IMR-90 (cell line): ENCODE data around the gene KHNYN. TPM values are rescaled to one million over a fixed set of nuclear protein-coding genes. Genes with fewer than 3 reads are reported as not detected.

ENCODE experiments used
- ATAC-seq: fragments of 200-7000 bp; cut with Tn5 transposase; 2 replicates; pipeline ENCODE4 v1.9.1; 2020; ENCODE audit warnings: low read depth, mild to moderate bottlenecking, moderate library complexity
- BruUV-seq: library from RNA; stranded (reverse); fragments of 400-500 nt; replicated peaks from 2 replicates; lab custom pipeline; 2021; lab: Mats Ljungman, UMichigan
- CTCF ChIA-PET: fragments of 300-600 bp; formaldehyde crosslinking; extraction: SDS; loops from one replicate; lab custom pipeline; 2021; ENCODE audit warnings: antibody characterized with exemption; lab: Yijun Ruan, JAX
- POLR2A ChIA-PET: fragments of 300-600 bp; sonication (Branson Sonifier 250); formaldehyde crosslinking; loops from one replicate; lab custom pipeline; 2022; ENCODE audit warnings: antibody characterized with exemption; ENCODE audit not compliant: unreplicated experiment; lab: Charles Lee
- DNase-seq: peaks from one replicate; pipeline ENCODE4 v3.0.0; 2013
- H2AFZ ChIP-seq: replicated peaks from 2 replicates; pipeline ENCODE3; 2013; ENCODE audit warnings: low read length, mild to moderate bottlenecking; ENCODE audit not compliant: poor library complexity
- H2AK5ac ChIP-seq: 2 replicates; pipeline ENCODE4 v1.6.1; 2013; ENCODE audit warnings: low read depth, low read length, inconsistent platforms
- H2AK9ac ChIP-seq: replicated peaks from 2 replicates; pipeline ENCODE3; 2013; ENCODE audit warnings: mild to moderate bottlenecking, low read depth, low read length, moderate library complexity; ENCODE audit not compliant: poor library complexity
- H2BK120ac ChIP-seq: 2 replicates; pipeline ENCODE4 v1.6.1; 2013; ENCODE audit warnings: low read depth, low read length, inconsistent platforms
- H2BK15ac ChIP-seq: 3 replicates; pipeline ENCODE4 v1.6.1; 2013; ENCODE audit warnings: low read depth, low read length, inconsistent platforms
- H2BK20ac ChIP-seq: 2 replicates; pipeline ENCODE4 v1.6.1; 2013; ENCODE audit warnings: low read depth, mild to moderate bottlenecking, inconsistent platforms, low read length, moderate library complexity
- H2BK5ac ChIP-seq: 2 replicates; pipeline ENCODE4 v1.6.1; 2013; ENCODE audit warnings: mild to moderate bottlenecking, low read depth, low read length, inconsistent platforms; ENCODE audit not compliant: poor library complexity, severe bottlenecking
- H3K14ac ChIP-seq: replicated peaks from 2 replicates; pipeline ENCODE4 v1.6.1; 2013; ENCODE audit warnings: low read depth, low read length, inconsistent platforms
- H3K18ac ChIP-seq: 2 replicates; pipeline ENCODE4 v1.6.1; 2013; ENCODE audit warnings: low read depth, low read length, control low read depth
- H3K23ac ChIP-seq: 2 replicates; pipeline ENCODE4 v1.6.1; 2013; ENCODE audit warnings: low read depth, low read length, inconsistent platforms
- H3K27ac ChIP-seq: 2 replicates; pipeline ENCODE4 v1.5.1; 2013; ENCODE audit warnings: mild to moderate bottlenecking, control low read depth, low read length; ENCODE audit not compliant: insufficient read depth
- H3K27me3 ChIP-seq: 2 replicates; pipeline ENCODE4 v1.6.1; 2013; ENCODE audit warnings: low read length; ENCODE audit not compliant: control insufficient read depth, insufficient read depth
- H3K36me3 ChIP-seq: 2 replicates; pipeline ENCODE4 v1.6.1; 2013; ENCODE audit warnings: low read length, mixed read lengths; ENCODE audit not compliant: control insufficient read depth, insufficient read depth
- H3K4ac ChIP-seq: 2 replicates; pipeline ENCODE4 v1.6.1; 2013; ENCODE audit warnings: low read depth, low read length, inconsistent platforms
- H3K4me1 ChIP-seq: 2 replicates; pipeline ENCODE4 v1.6.1; 2013; ENCODE audit warnings: low read length, mixed read lengths; ENCODE audit not compliant: control insufficient read depth, insufficient read depth
- H3K4me2 ChIP-seq: 2 replicates; pipeline ENCODE4 v1.6.1; 2013; ENCODE audit warnings: low read depth, mild to moderate bottlenecking, control low read depth, low read length, moderate library complexity
- H3K4me3 ChIP-seq: 2 replicates; pipeline ENCODE4 v1.5.1; 2013; ENCODE audit warnings: low read depth, mild to moderate bottlenecking, control low read depth, low read length, moderate library complexity; ENCODE audit not compliant: insufficient read depth
- H3K56ac ChIP-seq: 2 replicates; pipeline ENCODE4 v1.6.1; 2013; ENCODE audit warnings: low read length, inconsistent platforms; ENCODE audit not compliant: insufficient read depth; ENCODE audit errors: extremely low read depth
- H3K79me1 ChIP-seq, 2 experiments: 2 replicates each; pipeline ENCODE4 v1.6.1; 2013; ENCODE audit warnings: low read length in 2 of 2, inconsistent platforms in 1 of 2, low read depth in 1 of 2
- H3K9ac ChIP-seq: 2 replicates; pipeline ENCODE4 v1.6.1; 2013; ENCODE audit warnings: low read depth, low read length, control low read depth
- H3K9me1 ChIP-seq: 2 replicates; pipeline ENCODE4 v1.6.1; 2013; ENCODE audit warnings: low read length, inconsistent platforms; ENCODE audit not compliant: insufficient read depth
- H3K9me3 ChIP-seq: 2 replicates; pipeline ENCODE4 v1.6.1; 2013; ENCODE audit warnings: low read length; ENCODE audit not compliant: control insufficient read depth, insufficient read depth
- H4K20me1 ChIP-seq: 2 replicates; pipeline ENCODE4 v1.6.1; 2013; ENCODE audit warnings: low read length, inconsistent platforms; ENCODE audit not compliant: insufficient read depth
- H4K5ac ChIP-seq: 2 replicates; pipeline ENCODE4 v1.6.1; 2013; ENCODE audit warnings: mild to moderate bottlenecking, low read depth, low read length, control low read depth
- H4K8ac ChIP-seq, 2 experiments: 2 replicates each; pipeline ENCODE4 v1.6.1; 2013; ENCODE audit warnings: low read depth in 2 of 2, low read length in 2 of 2, control low read depth in 1 of 2, inconsistent platforms in 1 of 2
- H4K91ac ChIP-seq: 2 replicates; pipeline ENCODE4 v1.6.1; 2013; ENCODE audit warnings: low read depth, low read length, inconsistent platforms; ENCODE audit not compliant: insufficient read depth
- BHLHE40 ChIP-seq: fragments of 150-350 bp; IDR thresholded peaks from 2 replicates; pipeline ENCODE4 v1.6.1; 2016; ENCODE audit warnings: mild to moderate bottlenecking, low read depth, low read length
- CEBPB ChIP-seq: IDR thresholded peaks from 2 replicates; pipeline ENCODE4 v1.6.1; 2012; ENCODE audit warnings: low read depth, low read length, improper control_type of control experiment
- CHD1 ChIP-seq: IDR thresholded peaks from 2 replicates; pipeline ENCODE4 v1.6.1; 2012; ENCODE audit warnings: low read depth, low read length, improper control_type of control experiment
- CTCF ChIP-seq: conservative IDR thresholded peaks from 2 replicates; pipeline ENCODE4 v1.5.1; 2012; ENCODE audit warnings: mild to moderate bottlenecking, low read depth, low read length, improper control_type of control experiment
- ELK1 ChIP-seq: fragments of 150-350 bp; IDR thresholded peaks from 2 replicates; pipeline ENCODE4 v1.6.1; 2016; ENCODE audit warnings: low read depth, mild to moderate bottlenecking, low read length, moderate library complexity, borderline replicate concordance
- MAFK ChIP-seq: IDR thresholded peaks from 2 replicates; pipeline ENCODE4 v1.6.1; 2012; ENCODE audit warnings: low read depth, low read length, improper control_type of control experiment
- MAZ ChIP-seq: IDR thresholded peaks from 2 replicates; pipeline ENCODE4 v1.6.1; 2012; ENCODE audit warnings: low read depth, mild to moderate bottlenecking, low read length, improper control_type of control experiment, moderate library complexity, borderline replicate concordance
- MXI1 ChIP-seq: IDR thresholded peaks from 2 replicates; pipeline ENCODE4 v1.6.1; 2012; ENCODE audit warnings: low read depth, mild to moderate bottlenecking, low read length, moderate library complexity, borderline replicate concordance
- NFE2L2 ChIP-seq: fragments of 150-350 bp; IDR thresholded peaks from 2 replicates; pipeline ENCODE4 v1.6.1; 2016; ENCODE audit warnings: low read depth, mild to moderate bottlenecking, low read length
- POLR2A ChIP-seq: IDR thresholded peaks from 2 replicates; pipeline ENCODE4 v1.6.1; 2012; ENCODE audit warnings: mild to moderate bottlenecking, low read depth, low read length
- RAD21 ChIP-seq: IDR thresholded peaks from 2 replicates; pipeline ENCODE4 v1.6.1; 2012; ENCODE audit warnings: low read length, improper control_type of control experiment
- RCOR1 ChIP-seq: IDR thresholded peaks from 2 replicates; pipeline ENCODE4 v1.6.1; 2012; ENCODE audit warnings: mild to moderate bottlenecking, low read length, improper control_type of control experiment; ENCODE audit not compliant: insufficient replicate concordance
- SMC3 ChIP-seq: fragments of 150-350 bp; IDR thresholded peaks from 2 replicates; pipeline ENCODE4 v1.6.1; 2016; ENCODE audit warnings: low read depth, mild to moderate bottlenecking, antibody characterized with exemption, low read length, moderate library complexity
- USF2 ChIP-seq: fragments of 150-350 bp; IDR thresholded peaks from 2 replicates; pipeline ENCODE4 v1.6.1; 2017; ENCODE audit warnings: mild to moderate bottlenecking, antibody characterized with exemption, low read length, low read depth
- WGBS, 2 experiments: methylation state at CpG; one replicate each; pipeline versions ENCODE4 v1.1.5 to v1.1.7; 2013; ENCODE audit warnings: missing lambda C conversion rate in 2 of 2; ENCODE audit not compliant: insufficient read length in 1 of 2; ENCODE audit errors: extremely low coverage in 2 of 2; 5-methylcytosine and 5-hydroxymethylcytosine counted together
- dilution Hi-C: fragments of 300-500 bp; cut with HindIII; formaldehyde crosslinking; loops from one replicate; pipeline ENCODE4 v1.14.3; 2018; ENCODE audit warnings: low sequenced_read_pairs; ENCODE audit not compliant: unreplicated experiment
- in situ Hi-C: fragments of 300-500 bp; cut with MboI; formaldehyde crosslinking; loops from 3 replicates; pipeline ENCODE4 v1.14.3; 2019; ENCODE audit warnings: low sequenced_read_pairs, inconsistent platforms, mixed read lengths
- intact Hi-C: fragments of 100-400 bp; cut with micrococcal nuclease; formaldehyde crosslinking; loops from 2 replicates; pipeline ENCODE4 v1.10.0; 2022
- polyA plus RNA-seq, 3 experiments: library from polyadenylated mRNA; depleted of rRNA; stranded (reverse); fragments of >200 nt; gene quantifications; 2 replicates each; pipeline ENCODE4 v1.2.3, GENCODE V29; 2012; ENCODE audit warnings: low replicate concordance in 1 of 3
- total RNA-seq: library from RNA; depleted of rRNA; stranded (reverse); fragments of >200 nt; gene quantifications from 2 replicates; pipeline ENCODE4 v1.2.3, GENCODE V29; 2012

Gene KHNYN
- total and polyA plus RNA-seq, 2 of the 4 experiments (the other 2 are of a cell fraction): 18.9 to 24.4 TPM

GRCh38 chr14:24438223-24439097, 8.7 kb downstream of the KHNYN start:
- Histone ChIP-seq H3K27ac (no peak overlapping the region), H2BK20ac (no peak overlapping the region), H2AK5ac (no peak overlapping the region), H3K4me2 (no peak overlapping the region), H3K4me3 (no peak overlapping the region), H3K56ac (no peak overlapping the region), H4K8ac (no peak overlapping the region), H3K79me1 (peaks cover 19 to 43% of the 10 kb centered on the region in 2 experiments), H3K9ac (no peak overlapping the region), H3K23ac (no peak overlapping the region), H3K18ac (no peak overlapping the region), H4K5ac (no peak overlapping the region), H3K9me3 (no peaks in the 10 kb centered on the region), H3K4me1 (peaks cover 2% of the 10 kb centered on the region), H2BK120ac (no peak overlapping the region), H2AK9ac (no peak overlapping the region), H2AFZ (no peak overlapping the region), H4K20me1 (peaks cover 16% of the 10 kb centered on the region), H4K91ac (no peak overlapping the region), H2BK5ac (no peak overlapping the region), H3K36me3 (peaks cover 49% of the 10 kb centered on the region), H3K27me3 (no peaks in the 10 kb centered on the region), H2BK15ac (no peak overlapping the region), H3K14ac (no peak overlapping the region), H3K4ac (no peak overlapping the region), H3K9me1 (no peaks in the 10 kb centered on the region)
- no TSS peak for BruUV-seq
- ChIA-PET CTCF (interaction anchor here (3.4 kb wide), 1 partner anchor 105 kb away, joined by 28 read pairs; no protein-coding TSS in a partner anchor), POLR2A (no interaction called here)
- dilution Hi-C loops (no loop called here), in situ Hi-C loops (loop anchor here (5.0 to 25.0 kb wide), 5 partner anchors 74 to 1126 kb away; partner anchors contain the start of genes BCL2L2, FITM1, GMPR2 and NEDD8), intact Hi-C loops (loop anchor here (10.0 kb wide), 1 partner anchor 224 kb away; the partner anchor contains the start of genes CHMP4A and MDP1)
- DNase-seq (no peak), ATAC-seq (no peak)
- no CpG with 5 or more reads among the region's 9 CpGs for WGBS, 2 experiments
- no peak for TF ChIP-seq SMC3
- TF ChIP-seq RAD21: no peak
- no peak for TF ChIP-seq CEBPB
- TF ChIP-seq RCOR1: no peak
- no peak for TF ChIP-seq MAFK
- no peak for TF ChIP-seq NFE2L2
- no peak for TF ChIP-seq MAZ
- TF ChIP-seq POLR2A: no peak
- no peak for TF ChIP-seq CTCF
- no peak for TF ChIP-seq ELK1
- no peak for TF ChIP-seq CHD1
- no peak for TF ChIP-seq USF2
- TF ChIP-seq BHLHE40: no peak
- no peak for TF ChIP-seq MXI1
